C4-2B (cell line): ENCODE results near the gene PIWIL4.

Experiments used
- CTCF ChIP-seq: fragments of 450-650 bp; conservative IDR thresholded peaks from 2 replicates; pipeline ENCODE4 v1.5.1; 2017; ENCODE audit warnings: mild to moderate bottlenecking
- ZFX ChIP-seq: fragments of 450-650 bp; IDR thresholded peaks from 2 replicates; pipeline ENCODE4 v1.6.1; 2017

- TF ChIP-seq CTCF (peak; percentile 53), ZFX (no peak)
These were observed 45.5 kb upstream of the PIWIL4 start for GRCh38 chr11:94521684-94522083.
